HepG2 (cell line): ENCODE data around the gene CORO7. TPM values are rescaled to one million over a fixed set of nuclear protein-coding genes. Genes with fewer than 3 reads are reported as not detected.
A peak's percentile ranks its signal among the peaks of the same experiment; 100 is the strongest.

ENCODE experiments used
- CEBPG ChIP-seq: IDR thresholded peaks from 2 replicates; pipeline ENCODE4 v1.6.1; 2016
- HDAC1 ChIP-seq: sonication (generic); formaldehyde crosslinking; IDR thresholded peaks from 2 replicates; pipeline ENCODE4 v1.5.1; 2020; ENCODE audit warnings: mild to moderate bottlenecking, missing genetic modification reagents
- HIVEP1 ChIP-seq: sonication (generic); formaldehyde crosslinking; IDR thresholded peaks from 2 replicates; pipeline ENCODE4 v1.4.0; 2020; ENCODE audit warnings: mild to moderate bottlenecking, missing genetic modification reagents
- HNRNPK ChIP-seq: fragments of 200-400 bp; formaldehyde crosslinking; IDR thresholded peaks from 2 replicates; pipeline ENCODE4 v1.6.1; 2018; ENCODE audit warnings: low read length, low read depth, moderate library complexity, mild to moderate bottlenecking; ENCODE audit not compliant: poor library complexity, severe bottlenecking
- HOXA3 ChIP-seq: sonication (generic); formaldehyde crosslinking; IDR thresholded peaks from 2 replicates; pipeline ENCODE4 v1.5.0; 2020; ENCODE audit warnings: missing genetic modification reagents
- KDM5B ChIP-seq: sonication (generic); formaldehyde crosslinking; IDR thresholded peaks from 2 replicates; pipeline ENCODE4 v1.4.0; 2020; ENCODE audit warnings: missing genetic modification reagents, mild to moderate bottlenecking, borderline replicate concordance
- TBX3 ChIP-seq: fragments of 450-650 bp; IDR thresholded peaks from 2 replicates; pipeline ENCODE4 v1.6.1; 2017; ENCODE audit warnings: antibody characterized with exemption, mild to moderate bottlenecking, inconsistent platforms, borderline replicate concordance
- THYN1 ChIP-seq: sonication (generic); formaldehyde crosslinking; IDR thresholded peaks from 2 replicates; pipeline ENCODE4 v1.8.1; 2023; ENCODE audit warnings: low read depth, mild to moderate bottlenecking, moderate library complexity, missing genetic modification reagents, borderline replicate concordance
- ZC3H4 ChIP-seq: sonication (generic); formaldehyde crosslinking; IDR thresholded peaks from 2 replicates; pipeline ENCODE4 v1.4.0; 2020; ENCODE audit warnings: missing genetic modification reagents, borderline replicate concordance
- ZFP37 ChIP-seq: sonication (generic); formaldehyde crosslinking; IDR thresholded peaks from 2 replicates; pipeline ENCODE4 v1.4.0; 2020; ENCODE audit warnings: missing genetic modification reagents, borderline replicate concordance
- ZNF569 ChIP-seq: sonication (generic); formaldehyde crosslinking; IDR thresholded peaks from 2 replicates; pipeline ENCODE4 v1.5.0; 2020; ENCODE audit warnings: mild to moderate bottlenecking, missing genetic modification reagents, moderate library complexity, borderline replicate concordance
- polyA plus RNA-seq, 8 experiments: library from polyadenylated mRNA; depleted of rRNA in 3 of 8; stranded (reverse) in 7 of 8; unstranded in 1 of 8; fragments of >200 nt; fragmentation: Illumina TruSeq in 4 of 8; extraction: Trizol in 4 of 8; gene quantifications; 2 replicates each; pipeline versions ENCODE4 v1.2.1 to v1.2.3, GENCODE V29; 2011 to 2016; ENCODE audit warnings: low read depth in 4 of 8, missing spikeins in 1 of 8, mixed read lengths in 1 of 8; ENCODE audit not compliant: insufficient read depth in 1 of 8
- total RNA-seq, 5 experiments: library from RNA; depleted of rRNA; stranded (reverse); fragments of >200 nt; fragmentation: Illumina TruSeq; extraction: Trizol; gene quantifications; 2 replicates each; pipeline ENCODE4 v1.2.3, GENCODE V29; 2016; ENCODE audit warnings: low read depth in 1 of 5
- TF ChIP-seq, protein P1 (sequence below): sonication (generic); formaldehyde crosslinking; IDR thresholded peaks from 2 replicates; pipeline ENCODE4 v1.5.0; 2020; ENCODE audit warnings: mild to moderate bottlenecking, missing genetic modification reagents, borderline replicate concordance
- TF ChIP-seq, protein P2 (sequence below): sonication (generic); formaldehyde crosslinking; IDR thresholded peaks from 2 replicates; pipeline ENCODE4 v1.5.0; 2020; ENCODE audit warnings: missing genetic modification reagents, mild to moderate bottlenecking, borderline replicate concordance
- TF ChIP-seq, protein P3 (sequence below): sonication (generic); formaldehyde crosslinking; conservative IDR thresholded peaks from 2 replicates; pipeline ENCODE4 v1.8.0; 2022; ENCODE audit warnings: mild to moderate bottlenecking, moderate library complexity, missing genetic modification reagents
- TF ChIP-seq, protein P4 (sequence below): sonication (generic); formaldehyde crosslinking; IDR thresholded peaks from 2 replicates; pipeline ENCODE4 v1.4.0; 2020; ENCODE audit warnings: low read depth, mild to moderate bottlenecking, missing genetic modification reagents

CORO7 gene
- total and polyA plus RNA-seq, 2 of the 13 experiments (the other 11 are each of a cell fraction or from before 2014, with no cell fraction given), result 9.9 to 14.3 TPM

DNA sequence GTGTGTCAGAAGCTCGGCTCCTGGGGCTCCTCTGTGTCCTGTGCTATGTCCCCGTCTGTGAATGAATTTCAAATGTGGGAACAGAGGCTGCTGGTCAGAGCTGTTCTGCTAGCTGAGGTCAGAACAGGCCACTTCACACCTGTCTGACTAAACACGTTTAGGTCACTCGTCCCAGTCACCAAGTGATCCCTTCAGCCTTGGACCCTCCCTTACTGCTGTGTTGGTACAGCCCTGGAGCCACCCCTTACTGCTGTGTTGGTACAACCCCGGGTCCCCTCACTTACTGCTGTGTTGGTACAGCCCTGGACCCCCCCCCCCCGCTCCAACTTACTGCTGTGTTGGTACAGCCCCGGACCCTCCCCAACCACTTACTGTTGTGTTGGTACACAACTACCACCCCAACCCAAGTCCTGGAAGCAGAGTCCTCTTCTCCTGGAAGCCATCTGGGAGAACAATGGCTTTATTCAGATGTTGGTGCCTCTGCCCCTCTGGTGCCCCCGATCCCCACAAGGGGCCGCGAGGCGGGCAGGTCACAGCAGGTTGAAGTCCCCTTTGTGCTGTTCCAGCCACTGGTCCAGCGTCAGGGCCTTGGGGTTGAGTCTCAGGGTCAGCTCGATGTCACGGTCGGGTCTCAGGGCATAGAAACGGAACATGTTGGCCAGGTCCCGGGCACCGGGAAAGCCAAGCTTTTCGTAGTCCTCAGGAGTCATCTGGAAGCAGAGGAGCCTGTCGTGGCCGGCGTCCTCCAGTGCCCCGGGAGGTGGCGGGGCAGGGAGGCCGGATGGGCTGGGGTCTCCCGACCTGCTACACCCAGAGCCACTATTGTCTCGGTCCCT is 45.1 kb upstream of the CORO7 start (continued):
- TF ChIP-seq, protein P1, sequence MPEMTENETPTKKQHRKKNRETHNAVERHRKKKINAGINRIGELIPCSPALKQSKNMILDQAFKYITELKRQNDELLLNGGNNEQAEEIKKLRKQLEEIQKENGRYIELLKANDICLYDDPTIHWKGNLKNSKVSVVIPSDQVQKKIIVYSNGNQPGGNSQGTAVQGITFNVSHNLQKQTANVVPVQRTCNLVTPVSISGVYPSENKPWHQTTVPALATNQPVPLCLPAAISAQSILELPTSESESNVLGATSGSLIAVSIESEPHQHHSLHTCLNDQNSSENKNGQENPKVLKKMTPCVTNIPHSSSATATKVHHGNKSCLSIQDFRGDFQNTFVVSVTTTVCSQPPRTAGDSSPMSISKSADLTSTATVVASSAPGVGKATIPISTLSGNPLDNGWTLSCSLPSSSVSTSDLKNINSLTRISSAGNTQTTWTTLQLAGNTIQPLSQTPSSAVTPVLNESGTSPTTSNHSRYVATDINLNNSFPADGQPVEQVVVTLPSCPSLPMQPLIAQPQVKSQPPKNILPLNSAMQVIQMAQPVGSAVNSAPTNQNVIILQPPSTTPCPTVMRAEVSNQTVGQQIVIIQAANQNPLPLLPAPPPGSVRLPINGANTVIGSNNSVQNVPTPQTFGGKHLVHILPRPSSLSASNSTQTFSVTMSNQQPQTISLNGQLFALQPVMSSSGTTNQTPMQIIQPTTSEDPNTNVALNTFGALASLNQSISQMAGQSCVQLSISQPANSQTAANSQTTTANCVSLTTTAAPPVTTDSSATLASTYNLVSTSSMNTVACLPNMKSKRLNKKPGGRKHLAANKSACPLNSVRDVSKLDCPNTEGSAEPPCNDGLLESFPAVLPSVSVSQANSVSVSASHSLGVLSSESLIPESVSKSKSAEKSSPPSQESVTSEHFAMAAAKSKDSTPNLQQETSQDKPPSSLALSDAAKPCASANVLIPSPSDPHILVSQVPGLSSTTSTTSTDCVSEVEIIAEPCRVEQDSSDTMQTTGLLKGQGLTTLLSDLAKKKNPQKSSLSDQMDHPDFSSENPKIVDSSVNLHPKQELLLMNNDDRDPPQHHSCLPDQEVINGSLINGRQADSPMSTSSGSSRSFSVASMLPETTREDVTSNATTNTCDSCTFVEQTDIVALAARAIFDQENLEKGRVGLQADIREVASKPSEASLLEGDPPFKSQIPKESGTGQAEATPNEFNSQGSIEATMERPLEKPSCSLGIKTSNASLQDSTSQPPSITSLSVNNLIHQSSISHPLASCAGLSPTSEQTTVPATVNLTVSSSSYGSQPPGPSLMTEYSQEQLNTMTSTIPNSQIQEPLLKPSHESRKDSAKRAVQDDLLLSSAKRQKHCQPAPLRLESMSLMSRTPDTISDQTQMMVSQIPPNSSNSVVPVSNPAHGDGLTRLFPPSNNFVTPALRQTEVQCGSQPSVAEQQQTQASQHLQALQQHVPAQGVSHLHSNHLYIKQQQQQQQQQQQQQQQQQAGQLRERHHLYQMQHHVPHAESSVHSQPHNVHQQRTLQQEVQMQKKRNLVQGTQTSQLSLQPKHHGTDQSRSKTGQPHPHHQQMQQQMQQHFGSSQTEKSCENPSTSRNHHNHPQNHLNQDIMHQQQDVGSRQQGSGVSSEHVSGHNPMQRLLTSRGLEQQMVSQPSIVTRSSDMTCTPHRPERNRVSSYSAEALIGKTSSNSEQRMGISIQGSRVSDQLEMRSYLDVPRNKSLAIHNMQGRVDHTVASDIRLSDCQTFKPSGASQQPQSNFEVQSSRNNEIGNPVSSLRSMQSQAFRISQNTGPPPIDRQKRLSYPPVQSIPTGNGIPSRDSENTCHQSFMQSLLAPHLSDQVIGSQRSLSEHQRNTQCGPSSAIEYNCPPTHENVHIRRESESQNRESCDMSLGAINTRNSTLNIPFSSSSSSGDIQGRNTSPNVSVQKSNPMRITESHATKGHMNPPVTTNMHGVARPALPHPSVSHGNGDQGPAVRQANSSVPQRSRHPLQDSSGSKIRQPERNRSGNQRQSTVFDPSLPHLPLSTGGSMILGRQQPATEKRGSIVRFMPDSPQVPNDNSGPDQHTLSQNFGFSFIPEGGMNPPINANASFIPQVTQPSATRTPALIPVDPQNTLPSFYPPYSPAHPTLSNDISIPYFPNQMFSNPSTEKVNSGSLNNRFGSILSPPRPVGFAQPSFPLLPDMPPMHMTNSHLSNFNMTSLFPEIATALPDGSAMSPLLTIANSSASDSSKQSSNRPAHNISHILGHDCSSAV (CRISPR knock-in tag), result no peak
- 0 out of 2 replicates have a peak, but pooled peaks have one; percentile 31 for TF ChIP-seq HIVEP1 (CRISPR knock-in tag)
- no peak for TF ChIP-seq HNRNPK
- peak; percentile 48; the same call in 1 of the 2 replicates for TF ChIP-seq KDM5B (CRISPR knock-in tag)
- TF ChIP-seq THYN1 (CRISPR knock-in tag), result no peak
- TF ChIP-seq, protein P2, sequence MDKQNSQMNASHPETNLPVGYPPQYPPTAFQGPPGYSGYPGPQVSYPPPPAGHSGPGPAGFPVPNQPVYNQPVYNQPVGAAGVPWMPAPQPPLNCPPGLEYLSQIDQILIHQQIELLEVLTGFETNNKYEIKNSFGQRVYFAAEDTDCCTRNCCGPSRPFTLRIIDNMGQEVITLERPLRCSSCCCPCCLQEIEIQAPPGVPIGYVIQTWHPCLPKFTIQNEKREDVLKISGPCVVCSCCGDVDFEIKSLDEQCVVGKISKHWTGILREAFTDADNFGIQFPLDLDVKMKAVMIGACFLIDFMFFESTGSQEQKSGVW (CRISPR knock-in tag), result no peak
- TF ChIP-seq, protein P3, sequence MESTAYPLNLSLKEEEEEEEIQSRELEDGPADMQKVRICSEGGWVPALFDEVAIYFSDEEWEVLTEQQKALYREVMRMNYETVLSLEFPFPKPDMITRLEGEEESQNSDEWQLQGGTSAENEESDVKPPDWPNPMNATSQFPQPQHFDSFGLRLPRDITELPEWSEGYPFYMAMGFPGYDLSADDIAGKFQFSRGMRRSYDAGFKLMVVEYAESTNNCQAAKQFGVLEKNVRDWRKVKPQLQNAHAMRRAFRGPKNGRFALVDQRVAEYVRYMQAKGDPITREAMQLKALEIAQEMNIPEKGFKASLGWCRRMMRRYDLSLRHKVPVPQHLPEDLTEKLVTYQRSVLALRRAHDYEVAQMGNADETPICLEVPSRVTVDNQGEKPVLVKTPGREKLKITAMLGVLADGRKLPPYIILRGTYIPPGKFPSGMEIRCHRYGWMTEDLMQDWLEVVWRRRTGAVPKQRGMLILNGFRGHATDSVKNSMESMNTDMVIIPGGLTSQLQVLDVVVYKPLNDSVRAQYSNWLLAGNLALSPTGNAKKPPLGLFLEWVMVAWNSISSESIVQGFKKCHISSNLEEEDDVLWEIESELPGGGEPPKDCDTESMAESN (CRISPR knock-in tag), result peak; percentile 65
- peak; percentile 65; the same call in 1 of the 2 replicates for TF ChIP-seq HOXA3 (CRISPR knock-in tag)
- TF ChIP-seq, protein P4, sequence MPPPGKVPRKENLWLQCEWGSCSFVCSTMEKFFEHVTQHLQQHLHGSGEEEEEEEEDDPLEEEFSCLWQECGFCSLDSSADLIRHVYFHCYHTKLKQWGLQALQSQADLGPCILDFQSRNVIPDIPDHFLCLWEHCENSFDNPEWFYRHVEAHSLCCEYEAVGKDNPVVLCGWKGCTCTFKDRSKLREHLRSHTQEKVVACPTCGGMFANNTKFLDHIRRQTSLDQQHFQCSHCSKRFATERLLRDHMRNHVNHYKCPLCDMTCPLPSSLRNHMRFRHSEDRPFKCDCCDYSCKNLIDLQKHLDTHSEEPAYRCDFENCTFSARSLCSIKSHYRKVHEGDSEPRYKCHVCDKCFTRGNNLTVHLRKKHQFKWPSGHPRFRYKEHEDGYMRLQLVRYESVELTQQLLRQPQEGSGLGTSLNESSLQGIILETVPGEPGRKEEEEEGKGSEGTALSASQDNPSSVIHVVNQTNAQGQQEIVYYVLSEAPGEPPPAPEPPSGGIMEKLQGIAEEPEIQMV (CRISPR knock-in tag), result no peak; the same call in none of the 2 replicates
- TF ChIP-seq ZC3H4 (CRISPR knock-in tag), result 0 out of 2 replicates have a peak, but pooled peaks have one; percentile 13
- peak; percentile 2; the same call in 1 of the 2 replicates for TF ChIP-seq CEBPG
- peak; percentile 47; the same call in 1 of the 2 replicates for TF ChIP-seq TBX3
- peak; percentile 84 for TF ChIP-seq HDAC1 (CRISPR knock-in tag)
- no peak for TF ChIP-seq ZNF569
- TF ChIP-seq ZFP37, result peak; percentile 25; the same call in 1 of the 2 replicates
